GM12878 (cell line): ENCODE data around the gene ARHGAP22. TPM values are rescaled to one million over a fixed set of nuclear protein-coding genes. Genes with fewer than 3 reads are reported as not detected.

Experiments used
- ATAC-seq: fragments of 200-7000 bp; cut with Tn5 transposase; 3 replicates; pipeline ENCODE4 v1.9.1; 2020; ENCODE audit warnings: mild to moderate bottlenecking, moderate library complexity
- BruUV-seq: library from RNA; stranded (reverse); fragments of 400-500 nt; replicated peaks from 2 replicates; lab custom pipeline; 2021; lab: Mats Ljungman, UMichigan
- CTCF ChIA-PET: fragments of 300-600 bp; sonication (Branson Sonifier 250); formaldehyde crosslinking; extraction: SDS; loops from one replicate; lab custom pipeline; 2021; ENCODE audit warnings: inconsistent platforms; lab: Yijun Ruan, JAX
- POLR2A ChIA-PET: fragments of 350-600 bp; formaldehyde crosslinking; extraction: SDS; loops from one replicate; lab custom pipeline; 2021; ENCODE audit warnings: inconsistent platforms; lab: Charles Lee
- RAD21 ChIA-PET: fragments of 300-600 bp; sonication (Branson Sonifier 250); formaldehyde crosslinking; loops from one replicate; lab custom pipeline; 2023; ENCODE audit warnings: antibody characterized with exemption; ENCODE audit not compliant: unreplicated experiment; lab: Charles Lee
- SMC1A ChIA-PET: fragments of 300-600 bp; sonication (Branson Sonifier 250); formaldehyde crosslinking; loops from one replicate; lab custom pipeline; 2023; ENCODE audit not compliant: unreplicated experiment, uncharacterized antibody; lab: Charles Lee
- DNase-seq: peaks from one replicate; pipeline ENCODE4 v3.0.0-alpha.2; 2011; ENCODE audit warnings: low read depth, low spot score
- FAIRE-seq: peaks from 3 replicates; lab custom pipeline; 2011; peaks lifted over from hg19 to GRCh38; lab: Jason Lieb, UNC
- H2AFZ ChIP-seq: 2 replicates; pipeline ENCODE4 v1.6.0; 2011; ENCODE audit warnings: low read depth, low read length, control low read depth; ENCODE audit not compliant: control insufficient read depth
- H3K27ac ChIP-seq: 2 replicates; pipeline ENCODE4 v1.5.1; 2011; ENCODE audit warnings: control low read depth; ENCODE audit not compliant: control insufficient read depth, insufficient read depth
- H3K27me3 ChIP-seq, 2 experiments: replicated peaks in 1 of 2; 2 replicates each; pipeline versions ENCODE4 v1.6.0 to v1.6.1; 2011; ENCODE audit warnings: low read length in 1 of 2; ENCODE audit not compliant: control insufficient read depth in 2 of 2, insufficient read depth in 2 of 2
- H3K36me3 ChIP-seq, 2 experiments: 2 replicates each; pipeline ENCODE4 v1.5.1; 2011; ENCODE audit warnings: low read length in 1 of 2; ENCODE audit not compliant: control insufficient read depth in 2 of 2, insufficient read depth in 2 of 2
- H3K4me1 ChIP-seq: 2 replicates; pipeline ENCODE4 v1.6.1; 2011; ENCODE audit warnings: mild to moderate bottlenecking, low read length, moderate library complexity, mixed read lengths; ENCODE audit not compliant: control insufficient read depth, insufficient read depth
- H3K4me2 ChIP-seq: 2 replicates; pipeline ENCODE4 v1.6.0; 2011; ENCODE audit warnings: control low read depth; ENCODE audit not compliant: control insufficient read depth, insufficient read depth
- H3K4me3 ChIP-seq: fragments of 200-600 bp; sonication (generic); 2 replicates; pipeline ENCODE4 v1.5.1; 2016
- H3K79me2 ChIP-seq: 2 replicates; pipeline ENCODE4 v1.6.0; 2011; ENCODE audit warnings: low read length; ENCODE audit not compliant: control insufficient read depth, insufficient read depth
- H3K9ac ChIP-seq: 2 replicates; pipeline ENCODE4 v1.8.0; 2011; ENCODE audit warnings: low read length, control low read depth, mixed read lengths; ENCODE audit not compliant: control insufficient read depth, insufficient read depth
- H3K9me3 ChIP-seq: replicated peaks from 3 replicates; pipeline ENCODE4 v1.5.1; 2011; ENCODE audit warnings: mild to moderate bottlenecking, low read length; ENCODE audit not compliant: control insufficient read depth, insufficient read depth
- H4K20me1 ChIP-seq: 2 replicates; pipeline ENCODE4 v1.6.0; 2011; ENCODE audit not compliant: control insufficient read depth, insufficient read depth
- BCL3 ChIP-seq: IDR thresholded peaks from 2 replicates; pipeline ENCODE4 v1.6.1; 2011; ENCODE audit warnings: borderline replicate concordance, low read depth, mild to moderate bottlenecking, moderate library complexity, low read length; ENCODE audit not compliant: insufficient read depth, poor library complexity, severe bottlenecking
- HDAC2 ChIP-seq: fragments of 200-600 bp; sonication (generic); IDR thresholded peaks from 2 replicates; pipeline ENCODE4 v1.6.1; 2017
- IRF4 ChIP-seq: IDR thresholded peaks from 2 replicates; pipeline ENCODE4 v1.6.1; 2011; ENCODE audit warnings: low read depth, low read length
- JUNB ChIP-seq: IDR thresholded peaks from 2 replicates; pipeline ENCODE4 v1.6.1; 2016; ENCODE audit warnings: antibody characterized with exemption, mild to moderate bottlenecking
- JUND ChIP-seq: IDR thresholded peaks from 2 replicates; pipeline ENCODE4 v1.6.1; 2012; ENCODE audit warnings: low read depth, mild to moderate bottlenecking, low read length, improper control_type of control experiment, moderate library complexity
- MTA3 ChIP-seq: IDR thresholded peaks from 2 replicates; pipeline ENCODE4 v1.6.1; 2012; ENCODE audit warnings: low read length, inconsistent platforms, borderline replicate concordance
- PML ChIP-seq: IDR thresholded peaks from 2 replicates; pipeline ENCODE4 v1.6.1; 2012; ENCODE audit warnings: low read length, inconsistent platforms
- POLR2AphosphoS5 ChIP-seq: IDR thresholded peaks from 2 replicates; pipeline ENCODE4 v1.6.1; 2011; ENCODE audit warnings: mild to moderate bottlenecking, low read length, inconsistent platforms
- SKIL ChIP-seq: fragments of 450-650 bp; IDR thresholded peaks from 2 replicates; pipeline ENCODE4 v1.6.1; 2017; ENCODE audit warnings: mild to moderate bottlenecking, low read depth, inconsistent platforms; ENCODE audit not compliant: poor library complexity, severe bottlenecking
- SMC3 ChIP-seq: IDR thresholded peaks from 2 replicates; pipeline ENCODE4 v1.6.1; 2011; ENCODE audit warnings: low read length, improper control_type of control experiment, borderline replicate concordance
- SUPT20H ChIP-seq: IDR thresholded peaks from 2 replicates; pipeline ENCODE4 v1.6.1; 2011; ENCODE audit warnings: low read depth, mild to moderate bottlenecking, low read length, moderate library complexity, borderline replicate concordance; ENCODE audit not compliant: control insufficient read depth
- TAF1 ChIP-seq: IDR thresholded peaks from 2 replicates; pipeline ENCODE4 v1.6.1; 2011; ENCODE audit warnings: mild to moderate bottlenecking, low read depth, low read length, borderline replicate concordance
- ZNF592 ChIP-seq: fragments of 450-650 bp; IDR thresholded peaks from 2 replicates; pipeline ENCODE4 v1.6.1; 2017; ENCODE audit warnings: mild to moderate bottlenecking, moderate library complexity
- ZNF622 ChIP-seq: fragments of 450-650 bp; IDR thresholded peaks from 2 replicates; pipeline ENCODE4 v1.6.1; 2017; ENCODE audit warnings: mild to moderate bottlenecking, inconsistent platforms
- ZSCAN29 ChIP-seq: fragments of 450-650 bp; IDR thresholded peaks from 2 replicates; pipeline ENCODE4 v1.6.1; 2017; ENCODE audit warnings: mild to moderate bottlenecking, moderate library complexity
- WGBS: methylation state at CpG from one replicate; pipeline ENCODE4 v1.1.6; 2016; ENCODE audit warnings: low lambda C conversion rate; ENCODE audit not compliant: insufficient replicate concordance, insufficient coverage; ENCODE audit errors: missing lambda C conversion rate; 5-methylcytosine and 5-hydroxymethylcytosine counted together
- in situ Hi-C: fragments of 300-500 bp; cut with MboI; formaldehyde crosslinking; loops from 9 replicates; pipeline ENCODE4 v1.14.3; 2018; ENCODE audit warnings: mixed read lengths
- intact Hi-C: fragments of 100-400 bp; cut with micrococcal nuclease; formaldehyde crosslinking; loops from one replicate; pipeline ENCODE4 v1.14.2; 2022; ENCODE audit not compliant: unreplicated experiment
- polyA plus RNA-seq, 11 experiments: library from polyadenylated mRNA; depleted of rRNA in 4 of 11; unstranded in 6 of 11; stranded (reverse) in 5 of 11; fragments of >200 nt; fragmentation: Nextera tagmentation in 4 of 11; fragmentation: Illumina TruSeq in 1 of 11; extraction: Ambion mirVana in 4 of 11; extraction: Trizol in 1 of 11; gene quantifications; 1 replicate in 1 of 11; 2 replicates in 10 of 11; pipeline versions ENCODE4 v1.2.1 to v1.2.3, GENCODE V29; 2011 to 2016; ENCODE audit warnings: inconsistent platforms in 2 of 11, missing spikeins in 2 of 11, low read depth in 1 of 11
- total RNA-seq, 4 experiments: library from RNA; depleted of rRNA in 3 of 4; stranded (reverse); fragments of >200 nt in 3 of 4; fragmentation: Illumina TruSeq in 1 of 4; extraction: Trizol in 1 of 4; gene quantifications; 2 replicates each; pipeline versions ENCODE4 v1.2.1 to v1.2.3, GENCODE V29; 2013 to 2021
- TF ChIP-seq, protein P1 (sequence below): IDR thresholded peaks from 2 replicates; pipeline ENCODE4 v1.6.1; 2012; ENCODE audit warnings: low read depth, low read length, improper control_type of control experiment

Gene ARHGAP22
- total and polyA plus RNA-seq, 10 of the 15 experiments (the other 5 are each of a cell fraction or from before 2014, with no cell fraction given), result 0.07 to 0.61 (median 0.18) TPM; not detected in 5

GRCh38 chr10:48551861-48552591 is 52.8 kb downstream of the ARHGAP22 start:
- H2AFZ ChIP-seq, result no peak overlapping the region
- H3K9ac ChIP-seq, result no peak overlapping the region
- no peaks in the 10 kb centered on the region for H3K9me3 ChIP-seq
- POLR2A ChIA-PET, result interaction anchor here (1.6 kb wide), 1 partner anchor 104 kb away, joined by 4 read pairs; no protein-coding TSS in a partner anchor
- no peaks in the 10 kb centered on the region for H4K20me1 ChIP-seq
- no peaks in the 10 kb centered on the region for H3K79me2 ChIP-seq
- BruUV-seq, result no TSS peak
- H3K36me3 ChIP-seq, result no peaks in the 10 kb centered on the region
- 27% methylated on average over 7 of the region's 7 CpGs for WGBS
- DNase-seq, result no peak
- no peaks in the 10 kb centered on the region for H3K4me1 ChIP-seq
- intact Hi-C loops (loop anchor here (1.0 to 10.0 kb wide), 4 partner anchors 56 to 963 kb away; no protein-coding TSS in a partner anchor), in situ Hi-C loops (loop anchor here (5.0 kb wide), 3 partner anchors 105 to 190 kb away; no protein-coding TSS in a partner anchor)
- H3K4me3 ChIP-seq, result no peak overlapping the region
- SMC1A ChIA-PET, result interaction anchor here (0.7 to 10.7 kb wide), 11 partner anchors 15 to 190 kb away, joined by 3 to 173 read pairs (median 4); partner anchors contain the start of gene ARHGAP22
- H3K27me3 ChIP-seq, result no peaks in the 10 kb centered on the region; a peak in 1 of 4 replicates
- RAD21 ChIA-PET, result interaction anchor here (0.6 to 21.1 kb wide), 14 partner anchors 18 to 188 kb away, joined by 3 to 333 read pairs (median 4); no protein-coding TSS in a partner anchor
- CTCF ChIA-PET, result interaction anchor here (0.6 to 19.6 kb wide), 25 partner anchors 8 to 1362 kb away, joined by 3 to 436 read pairs (median 4); partner anchors contain the start of gene ARHGAP22
- H3K27ac ChIP-seq, result no peak overlapping the region
- ATAC-seq, result peak; percentile 93
- no peak overlapping the region for H3K4me2 ChIP-seq
- FAIRE-seq, result no peak
- TF ChIP-seq PML (no peak), ZNF592 (no peak), MTA3 (no peak), SUPT20H (no peak), IRF4 (no peak), HDAC2 (no peak), SMC3 (peak; percentile 95), ZSCAN29 (no peak), ZNF622 (no peak), BCL3 (no peak), JUNB (no peak), SKIL (no peak), POLR2AphosphoS5 (no peak), TAF1 (no peak), JUND (no peak)
- TF ChIP-seq, protein P1, sequence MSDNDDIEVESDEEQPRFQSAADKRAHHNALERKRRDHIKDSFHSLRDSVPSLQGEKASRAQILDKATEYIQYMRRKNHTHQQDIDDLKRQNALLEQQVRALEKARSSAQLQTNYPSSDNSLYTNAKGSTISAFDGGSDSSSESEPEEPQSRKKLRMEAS, result no peak
